SKM-1 (cell line): ENCODE measurements around the gene CTNNBL1.
"Not testable (repeated sequence)": the region's sequence is repeated elsewhere in the genome, so short reads cannot be mapped to it uniquely, and the experiment has no call there.

Experiments
- DNase-seq: peaks from one replicate; lab custom pipeline; 2025; ENCODE audit not compliant: unreplicated experiment; lab: John Stamatoyannopoulos, UW

Gene CTNNBL1

GRCh38 chr20:37706298-37706697 lies 12.5 kb downstream of the CTNNBL1 start:
- no peak for DNase-seq

- no peak for DNase-seq
These were observed 17.2 kb downstream of the CTNNBL1 start for GRCh38 chr20:37711001-37711400.

GRCh38 chr20:37711994-37712964 lies 18.4 kb downstream of the CTNNBL1 start:
- no peak for DNase-seq

GRCh38 chr20:37713396-37713795 lies 19.6 kb downstream of the CTNNBL1 start:
- no peak for DNase-seq

GRCh38 chr20:37714978-37715672 lies 21.3 kb downstream of the CTNNBL1 start:
- DNase-seq = peak; percentile 73

GRCh38 chr20:37721751-37722150 lies 27.9 kb downstream of the CTNNBL1 start:
- no peak for DNase-seq

GRCh38 chr20:37722312-37722711 lies 28.5 kb downstream of the CTNNBL1 start:
- not testable (repeated sequence) for DNase-seq

GRCh38 chr20:37723668-37724067 lies 29.8 kb downstream of the CTNNBL1 start:
- DNase-seq = no peak

- no peak for DNase-seq
These were observed 31.3 kb downstream of the CTNNBL1 start for GRCh38 chr20:37725165-37725564.

GRCh38 chr20:37725855-37726254 lies 32.0 kb downstream of the CTNNBL1 start:
- DNase-seq = no peak

- DNase-seq = no peak
These were observed 32.5 kb downstream of the CTNNBL1 start for GRCh38 chr20:37726321-37726720.

GRCh38 chr20:37726971-37727956 lies 33.4 kb downstream of the CTNNBL1 start:
- DNase-seq = no peak

- DNase-seq = no peak
These were observed 34.3 kb downstream of the CTNNBL1 start for GRCh38 chr20:37727957-37728634.

GRCh38 chr20:37728635-37728983 lies 34.8 kb downstream of the CTNNBL1 start:
- no peak for DNase-seq

- no peak for DNase-seq
These were observed 35.6 kb downstream of the CTNNBL1 start for GRCh38 chr20:37729452-37729851.

GRCh38 chr20:37729909-37730308 lies 36.1 kb downstream of the CTNNBL1 start:
- DNase-seq = no peak

- DNase-seq = no peak
These were observed 39.6 kb downstream of the CTNNBL1 start for GRCh38 chr20:37733416-37733815.

- DNase-seq = no peak
These were observed 40.6 kb downstream of the CTNNBL1 start for GRCh38 chr20:37734228-37734985.

- no peak for DNase-seq
These were observed 41.7 kb downstream of the CTNNBL1 start for GRCh38 chr20:37735541-37735940.

- no peak for DNase-seq
These were observed 42.3 kb downstream of the CTNNBL1 start for GRCh38 chr20:37736132-37736531.
